NCI-H82 treated with DMSO at 0.1 percent for 48 hours (cell line): ENCODE data around the gene TRAF7.
A peak's percentile ranks its signal among the peaks of the same experiment; 100 is the strongest.
"Not testable (repeated sequence)": the region's sequence is repeated elsewhere in the genome, so short reads cannot be mapped to it uniquely, and the experiment has no call there.

Experiments
- DNase-seq: peaks from one replicate; lab custom pipeline; 2025; ENCODE audit not compliant: unreplicated experiment; lab: John Stamatoyannopoulos, UW

Gene TRAF7

DNA sequence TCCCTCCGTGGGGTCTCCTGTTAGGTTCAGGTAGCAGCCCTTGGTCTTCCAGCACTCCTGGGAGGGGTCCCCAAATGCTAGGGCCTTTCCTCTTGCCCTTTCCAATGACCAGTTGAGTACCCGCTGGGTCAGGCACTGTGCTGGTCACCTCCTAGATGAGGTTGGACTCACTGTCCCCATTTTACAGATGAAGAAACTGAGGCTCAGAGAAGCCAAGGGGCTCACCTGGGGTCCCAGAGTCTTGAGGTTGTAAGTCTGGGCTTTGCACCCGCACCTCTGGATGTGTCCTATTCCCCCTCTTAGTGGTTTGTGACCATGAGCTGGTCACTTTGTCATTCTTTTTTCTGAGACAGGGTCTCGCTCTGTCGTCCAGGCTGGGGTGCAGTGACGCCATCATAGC lies 42.2 kb downstream of the TRAF7 start:
- no peak for DNase-seq

DNA sequence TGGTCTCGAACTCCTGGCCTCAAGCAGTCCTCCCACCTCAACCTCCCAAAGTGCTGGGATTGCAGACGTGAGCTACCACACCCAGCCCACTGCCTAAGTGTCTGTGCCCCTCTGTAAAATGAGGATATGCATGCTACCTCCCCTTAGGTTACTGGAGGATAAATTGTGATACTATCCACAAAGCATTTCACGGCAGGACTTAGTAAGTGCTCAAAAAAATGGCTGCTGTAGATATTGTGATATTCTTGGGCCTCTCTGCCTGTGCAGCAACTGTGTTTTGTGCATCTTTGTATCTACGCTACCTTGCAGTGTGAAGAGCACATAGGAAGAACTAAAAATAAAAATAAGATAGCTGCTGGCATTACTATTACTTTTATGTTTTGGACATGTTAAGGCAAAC lies 42.7 kb downstream of the TRAF7 start:
- no peak for DNase-seq

DNA sequence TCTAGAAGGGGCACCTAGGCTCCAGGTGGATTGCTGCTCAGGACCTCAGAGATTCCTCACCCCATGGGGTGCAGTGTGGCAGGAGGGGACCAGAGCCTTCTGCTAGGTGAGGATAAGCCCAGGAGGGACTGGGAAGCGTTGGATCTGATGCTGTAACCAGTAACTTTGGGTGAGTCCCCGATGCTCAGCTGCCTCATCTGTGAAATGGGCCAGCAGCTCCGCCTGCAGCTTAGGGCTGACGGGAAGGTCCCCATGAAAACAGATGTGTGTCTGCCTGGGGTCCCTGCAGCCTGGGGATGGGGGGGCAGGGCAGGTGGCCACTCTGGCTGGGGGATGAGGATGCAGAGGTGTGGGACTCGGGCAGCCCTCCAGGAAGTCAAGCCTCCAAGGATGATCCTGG lies 43.5 kb downstream of the TRAF7 start:
- DNase-seq: no peak

- DNase-seq: no peak
Measured at GRCh38 chr16:2199621-2200139, 44.1 kb downstream of the TRAF7 start.

- no peak for DNase-seq
Measured at GRCh38 chr16:2200313-2200712, 44.7 kb downstream of the TRAF7 start.

DNA sequence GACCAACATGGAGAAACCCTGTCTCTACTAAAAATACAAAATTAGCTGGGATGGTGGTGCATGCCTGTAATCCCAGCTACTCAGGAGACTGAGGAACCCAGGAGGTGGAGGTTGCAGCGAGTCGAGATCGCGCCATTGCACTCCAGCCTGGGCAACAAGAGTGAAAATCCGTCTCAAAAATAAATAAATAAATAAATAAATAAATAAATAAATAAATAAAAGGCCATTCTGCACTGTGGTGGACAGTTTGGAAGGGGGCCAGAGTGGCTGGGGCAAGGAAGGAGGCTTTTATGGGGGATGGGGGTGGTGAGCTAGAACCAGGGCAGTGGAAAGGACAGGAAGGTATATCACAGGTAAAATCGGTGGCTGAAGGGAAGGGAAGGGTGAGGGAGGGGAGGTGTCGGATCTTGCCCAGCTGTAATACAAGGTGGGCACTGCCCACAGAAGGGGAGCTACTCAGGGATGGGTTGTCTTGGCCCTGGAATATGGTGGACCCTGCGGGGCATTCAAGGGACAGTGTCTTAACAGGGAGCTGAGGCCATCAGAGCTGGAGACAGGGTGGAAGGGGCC lies 47.6 kb downstream of the TRAF7 start:
- not testable (repeated sequence) for DNase-seq

GRCh38 chr16:2204416-2205103 lies 49.0 kb downstream of the TRAF7 start:
- no peak for DNase-seq

GRCh38 chr16:2205104-2205966 lies 49.8 kb downstream of the TRAF7 start, which contains the start of gene MLST8:
Gene MLST8 (plus strand): TSS chr16:2205454. CDS start chr16:2206086, 632 bp downstream.
- DNase-seq: peak; percentile 63

DNA sequence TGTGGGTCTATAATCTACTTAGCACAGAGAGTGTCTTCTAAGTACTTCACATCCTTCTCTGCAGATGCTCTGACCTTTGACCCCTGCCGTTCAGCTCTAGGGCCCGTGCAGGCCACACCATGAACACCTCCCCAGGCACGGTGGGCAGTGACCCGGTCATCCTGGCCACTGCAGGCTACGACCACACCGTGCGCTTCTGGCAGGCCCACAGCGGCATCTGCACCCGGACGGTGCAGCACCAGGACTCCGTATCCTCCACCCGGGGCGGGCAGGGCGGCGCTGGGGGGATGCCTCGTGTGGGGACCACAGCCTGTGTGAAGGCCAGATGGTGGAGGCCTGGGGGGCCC lies 50.4 kb downstream of the TRAF7 start:
- no peak for DNase-seq

DNA sequence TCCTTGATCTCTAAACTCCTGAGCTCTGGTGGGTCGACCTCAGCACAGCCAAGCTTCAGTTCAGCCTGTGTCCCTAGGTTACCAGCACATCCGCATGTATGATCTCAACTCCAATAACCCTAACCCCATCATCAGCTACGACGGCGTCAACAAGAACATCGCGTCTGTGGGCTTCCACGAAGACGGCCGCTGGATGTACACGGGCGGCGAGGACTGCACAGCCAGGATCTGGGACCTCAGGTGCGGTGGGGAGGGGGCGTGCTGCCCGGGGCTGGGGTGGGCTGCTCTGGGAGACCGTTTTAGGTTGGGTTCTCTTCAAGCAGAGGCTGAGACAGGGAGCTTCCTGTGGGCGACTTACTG lies 50.8 kb downstream of the TRAF7 start:
- DNase-seq: no peak

- DNase-seq: no peak
Measured at GRCh38 chr16:2206780-2207433, 51.3 kb downstream of the TRAF7 start.

DNA sequence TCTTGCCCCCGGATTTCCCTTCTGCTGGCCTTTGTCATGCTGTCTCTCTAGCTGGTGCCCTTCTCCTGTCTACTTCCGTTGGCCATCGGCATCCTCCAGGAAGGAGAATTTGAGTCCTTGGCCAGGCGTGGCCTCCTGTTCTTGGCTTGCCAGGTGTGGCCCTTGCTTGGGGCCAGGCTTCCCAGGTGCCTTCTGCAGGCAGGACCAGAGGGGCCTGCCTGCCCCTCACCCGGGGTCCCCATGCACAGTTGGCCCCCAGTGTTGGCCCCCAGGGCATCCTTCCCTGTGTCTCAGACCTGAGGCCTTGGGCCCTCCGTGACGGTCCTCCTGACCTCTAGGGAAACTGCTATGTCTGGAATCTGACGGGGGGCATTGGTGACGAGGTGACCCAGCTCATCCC lies 52.3 kb downstream of the TRAF7 start:
- DNase-seq: no peak

GRCh38 chr16:2208308-2208707 lies 52.7 kb downstream of the TRAF7 start:
- DNase-seq: no peak

DNA sequence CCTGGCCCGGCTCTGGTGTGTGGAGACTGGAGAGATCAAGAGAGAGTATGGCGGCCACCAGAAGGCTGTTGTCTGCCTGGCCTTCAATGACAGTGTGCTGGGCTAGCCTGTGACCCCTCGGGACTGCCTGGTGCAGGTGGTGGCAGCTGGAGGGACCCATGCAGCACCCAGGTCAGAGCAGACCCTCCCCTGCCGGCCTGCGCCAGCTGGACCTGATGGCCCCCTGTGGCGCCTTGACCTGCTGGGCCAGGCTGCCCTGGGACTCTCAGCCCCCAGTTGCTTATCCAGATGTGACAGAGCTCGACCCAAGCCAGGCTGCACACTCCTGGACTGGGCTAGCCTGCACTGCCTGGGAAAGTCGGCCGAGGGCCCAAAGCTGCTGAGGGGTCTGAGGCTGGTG lies 53.2 kb downstream of the TRAF7 start:
- no peak for DNase-seq

DNA sequence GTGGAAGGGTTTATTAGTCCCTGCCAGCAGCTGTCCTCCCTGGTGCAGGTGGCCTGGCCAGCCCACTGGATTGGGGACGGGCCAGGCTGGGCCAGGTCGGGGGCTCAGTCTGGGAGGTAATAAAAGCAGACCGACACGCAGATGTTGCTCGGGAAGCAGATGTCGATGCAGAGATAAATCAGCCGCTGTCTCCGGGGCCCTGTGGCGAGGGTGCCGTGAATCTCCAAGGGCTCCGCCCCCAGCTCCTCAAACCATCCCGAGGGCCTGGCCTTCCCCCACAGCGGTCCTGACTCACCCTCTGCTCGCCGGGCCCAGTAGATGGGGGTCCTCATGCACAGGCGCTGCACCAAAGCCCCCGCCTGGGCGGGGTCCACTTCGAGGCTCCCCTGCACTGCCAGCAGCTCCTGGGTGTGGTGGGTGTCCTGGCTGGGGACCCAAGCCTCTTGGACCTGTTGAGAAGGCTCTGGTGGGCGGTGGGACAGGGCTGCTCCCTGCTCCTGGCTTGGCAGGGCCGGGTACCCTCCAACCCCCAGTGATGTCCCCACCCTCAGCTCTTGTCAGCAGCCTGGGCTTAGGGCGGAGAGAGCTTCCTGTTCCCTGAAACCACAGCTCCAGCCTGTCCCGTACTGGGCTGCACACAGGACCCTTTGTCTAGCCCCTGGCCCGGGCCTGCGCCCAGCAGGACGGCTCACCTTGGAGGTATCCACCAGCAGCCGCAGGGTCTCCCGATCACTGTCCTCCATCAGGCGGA lies 53.9 kb downstream of the TRAF7 start:
- no peak for DNase-seq

DNA sequence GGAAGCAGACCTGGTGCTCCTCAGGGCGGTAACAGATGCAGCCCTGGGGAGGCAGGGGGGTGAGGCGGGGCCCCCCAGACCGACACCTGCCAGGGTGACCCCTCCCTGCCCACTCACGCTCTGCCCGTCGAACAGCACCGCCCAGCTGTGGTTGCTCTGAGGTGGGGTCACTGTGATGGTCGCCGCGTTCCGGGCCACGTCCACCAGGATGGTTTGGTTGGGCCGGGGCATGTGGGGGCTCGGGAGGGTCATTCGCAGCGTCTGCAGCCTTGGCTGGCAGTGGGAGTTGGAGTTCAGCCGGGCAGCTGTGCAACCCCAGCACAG lies 54.4 kb downstream of the TRAF7 start:
- no peak for DNase-seq

GRCh38 chr16:2210386-2211365 lies 55.1 kb downstream of the TRAF7 start, which contains the start of gene BRICD5:
Gene BRICD5 (minus strand): TSS chr16:2210863. CDS start chr16:2210833, 30 bp downstream.
- DNase-seq: no peak

DNA sequence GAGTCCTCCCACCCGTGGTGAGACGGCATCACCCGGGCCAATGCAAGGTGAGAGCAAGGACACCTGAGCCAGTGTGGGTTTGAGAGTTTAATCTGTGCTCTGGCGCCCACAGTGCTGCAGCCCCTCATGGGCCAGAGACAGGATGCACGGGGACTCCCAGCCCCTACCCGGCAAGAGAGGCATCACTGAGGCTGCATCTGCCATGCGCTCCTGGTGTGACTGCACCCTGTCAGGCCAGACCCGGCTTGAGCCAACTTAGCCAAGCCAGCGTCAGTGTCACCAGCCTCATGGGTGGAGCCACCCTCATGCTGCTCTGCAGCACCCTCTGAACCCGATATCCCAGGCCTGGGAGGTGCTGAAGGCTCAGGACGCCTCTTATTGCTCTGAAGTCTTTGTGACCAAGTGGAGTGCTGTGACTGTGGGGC lies 56.4 kb downstream of the TRAF7 start:
- DNase-seq: no peak
